GM21737 (cell line): ENCODE measurements around the gene LZTR1.
"Not testable (repeated sequence)": the region's sequence is repeated elsewhere in the genome, so short reads cannot be mapped to it uniquely, and the experiment has no call there.

Source experiments
- ATAC-seq: cut with Tn5 transposase; IDR thresholded peaks from one replicate; pipeline ENCODE4 v1.9.1; 2021; ENCODE audit warnings: mild to moderate bottlenecking, moderate library complexity; ENCODE audit not compliant: unreplicated experiment

Gene LZTR1

DNA sequence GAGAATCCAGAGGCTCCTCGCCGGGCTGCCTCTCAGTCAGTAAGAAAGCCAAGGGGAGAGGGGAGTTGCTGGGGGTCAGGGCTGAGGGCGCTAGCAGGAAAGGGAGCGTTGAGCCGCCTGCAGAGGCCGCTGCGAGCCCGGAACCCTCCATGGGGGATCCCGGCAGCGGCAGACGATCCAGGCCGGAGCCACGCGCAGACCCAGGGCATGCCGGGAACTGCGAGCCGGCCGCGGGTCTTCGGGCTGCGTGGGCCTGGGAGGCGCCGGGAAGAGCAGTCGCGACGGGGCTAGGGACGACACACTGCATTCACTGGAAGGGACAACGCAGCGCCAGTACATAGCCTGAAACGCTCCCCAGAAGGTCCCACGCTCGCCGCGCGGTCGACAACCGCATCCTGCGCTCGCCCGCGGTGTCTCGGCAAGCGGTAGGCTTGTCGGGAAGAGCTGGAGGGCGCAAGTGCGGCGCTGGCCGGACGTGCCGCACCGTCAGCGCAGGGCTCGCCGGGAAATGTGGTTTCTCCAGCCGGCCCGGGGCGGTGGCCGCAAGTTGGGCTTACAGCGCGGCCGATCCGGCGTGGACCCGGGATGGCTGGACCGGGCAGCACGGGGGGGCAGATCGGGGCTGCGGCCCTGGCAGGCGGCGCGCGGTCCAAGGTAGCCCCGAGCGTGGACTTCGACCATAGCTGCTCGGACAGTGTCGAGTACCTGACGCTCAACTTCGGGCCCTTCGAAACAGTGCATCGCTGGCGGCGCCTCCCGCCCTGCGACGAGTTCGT lies at the start of gene LZTR1:
Gene LZTR1 (plus strand): TSS at position 511 of the 776 bp plus-strand sequence. CDS start 75 bp downstream, at position 586.
- peak; percentile 73 for ATAC-seq

DNA sequence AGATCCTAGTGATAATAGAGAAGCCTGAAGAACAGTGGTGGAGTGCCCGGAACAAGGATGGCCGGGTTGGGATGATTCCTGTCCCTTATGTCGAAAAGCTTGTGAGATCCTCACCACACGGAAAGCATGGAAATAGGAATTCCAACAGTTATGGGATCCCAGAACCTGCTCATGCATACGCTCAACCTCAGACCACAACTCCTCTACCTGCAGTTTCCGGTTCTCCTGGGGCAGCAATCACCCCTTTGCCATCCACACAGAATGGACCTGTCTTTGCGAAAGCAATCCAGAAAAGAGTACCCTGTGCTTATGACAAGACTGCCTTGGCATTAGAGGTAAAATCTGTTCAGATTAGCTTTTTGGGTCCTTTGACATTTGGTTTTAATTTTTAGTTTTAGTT lies 48.2 kb upstream of the LZTR1 start:
- ATAC-seq: no peak

- ATAC-seq: not testable (repeated sequence)
Measured at GRCh38 chr22:20935049-20935448, 47.0 kb upstream of the LZTR1 start.

- ATAC-seq: not testable (repeated sequence)
Measured at GRCh38 chr22:20935780-20936539, 46.1 kb upstream of the LZTR1 start.

- ATAC-seq: no peak
Measured at GRCh38 chr22:20937031-20937793, 44.9 kb upstream of the LZTR1 start.

DNA sequence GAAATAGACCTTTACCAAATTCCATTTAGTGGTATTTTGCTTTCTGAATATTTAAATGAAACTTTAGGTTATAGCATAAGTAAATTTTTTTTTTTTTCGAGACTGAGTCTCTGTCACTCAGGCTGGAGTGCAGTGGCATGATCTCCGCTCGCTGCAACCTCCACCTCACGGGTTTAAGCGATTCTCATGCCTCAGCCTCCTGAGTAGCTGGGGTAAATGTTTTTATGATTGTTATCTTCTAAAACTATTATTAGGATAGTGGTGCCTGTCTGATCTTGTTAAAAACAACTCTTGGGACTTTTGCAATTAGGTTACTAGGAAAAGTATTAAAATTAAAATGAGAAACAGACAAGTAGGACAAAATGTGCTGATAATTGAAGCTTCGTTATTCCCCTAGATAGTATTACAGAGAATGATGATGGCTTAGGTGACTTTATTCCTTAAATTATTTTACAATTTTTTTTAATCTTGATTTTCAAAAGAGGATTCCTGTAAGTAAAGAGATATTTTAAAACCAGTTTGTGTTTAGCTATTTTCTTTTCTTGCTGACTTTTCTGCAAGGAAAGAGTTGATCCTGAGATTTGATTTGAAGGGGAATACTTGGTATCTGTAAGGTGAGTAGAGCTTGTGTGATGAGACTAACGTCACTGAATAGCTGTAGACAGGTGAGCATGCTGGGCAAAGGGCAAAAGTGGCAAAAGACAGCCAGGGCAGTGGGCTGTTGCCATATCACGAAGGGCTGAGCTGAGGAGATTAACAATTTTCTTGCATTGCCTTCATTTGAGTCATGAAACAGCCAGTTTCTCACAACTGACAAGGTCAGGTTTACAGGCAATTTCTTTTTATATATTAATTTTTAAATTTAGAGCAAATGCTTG lies 44.1 kb upstream of the LZTR1 start:
- no peak for ATAC-seq

- not testable (repeated sequence) for ATAC-seq
Measured at GRCh38 chr22:20939457-20940185, 42.5 kb upstream of the LZTR1 start.

DNA sequence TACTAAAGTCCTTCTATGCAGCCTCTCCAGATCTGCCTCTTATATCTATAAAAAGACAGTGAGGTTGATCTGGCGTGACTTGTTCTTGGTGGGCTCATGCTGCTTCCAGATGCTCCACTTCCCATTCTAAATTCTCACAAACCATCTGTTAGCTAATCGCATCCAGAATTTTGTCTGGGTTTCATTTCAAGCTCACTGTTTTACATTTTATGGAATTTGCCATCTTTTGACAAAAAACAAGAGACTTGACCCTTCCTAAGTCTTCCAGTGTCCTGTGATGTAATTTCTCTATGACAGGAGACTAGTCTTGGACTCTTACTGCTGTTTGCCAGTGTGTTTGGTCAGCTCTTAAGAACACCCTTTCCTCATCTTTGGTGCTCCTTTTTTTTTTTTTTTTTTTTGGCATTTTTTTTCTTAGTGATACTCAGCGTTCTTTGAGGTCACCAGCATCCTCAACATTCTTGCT lies 41.9 kb upstream of the LZTR1 start:
- no peak for ATAC-seq

GRCh38 chr22:20940904-20941385 lies 41.2 kb upstream of the LZTR1 start:
- no peak for ATAC-seq

DNA sequence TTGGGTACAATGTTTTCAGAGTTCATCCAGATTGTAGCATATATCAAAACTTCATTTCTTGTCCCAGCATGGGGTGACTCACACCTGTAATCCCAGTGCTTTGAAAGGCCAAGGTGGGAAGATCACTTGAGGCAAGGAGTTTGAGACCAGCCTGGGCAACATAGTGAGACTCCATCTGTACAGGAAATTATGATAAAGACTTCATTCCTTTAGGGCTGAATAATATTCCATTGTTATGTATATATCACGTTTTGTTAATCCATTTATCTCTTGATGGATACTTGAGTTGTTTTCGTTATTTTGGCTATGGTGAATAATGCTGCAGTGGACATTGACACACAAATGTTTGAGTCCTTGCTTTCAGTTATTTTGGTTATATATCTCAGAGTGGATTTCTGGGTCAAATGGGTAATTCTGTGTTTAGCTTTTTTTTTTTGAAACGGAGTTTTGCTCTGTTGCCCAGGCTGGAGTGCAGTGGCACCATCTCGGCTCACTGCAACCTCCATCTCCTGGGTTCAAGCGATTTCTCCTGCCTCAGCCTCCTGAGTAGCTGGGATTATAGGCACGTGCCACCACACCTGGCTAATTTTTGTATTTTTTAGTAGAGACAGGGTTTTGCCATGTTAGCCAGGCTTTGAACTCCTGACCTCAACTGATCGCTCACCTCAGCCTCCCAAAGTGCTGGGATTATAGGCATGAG lies 39.7 kb upstream of the LZTR1 start:
- ATAC-seq: not testable (repeated sequence)

DNA sequence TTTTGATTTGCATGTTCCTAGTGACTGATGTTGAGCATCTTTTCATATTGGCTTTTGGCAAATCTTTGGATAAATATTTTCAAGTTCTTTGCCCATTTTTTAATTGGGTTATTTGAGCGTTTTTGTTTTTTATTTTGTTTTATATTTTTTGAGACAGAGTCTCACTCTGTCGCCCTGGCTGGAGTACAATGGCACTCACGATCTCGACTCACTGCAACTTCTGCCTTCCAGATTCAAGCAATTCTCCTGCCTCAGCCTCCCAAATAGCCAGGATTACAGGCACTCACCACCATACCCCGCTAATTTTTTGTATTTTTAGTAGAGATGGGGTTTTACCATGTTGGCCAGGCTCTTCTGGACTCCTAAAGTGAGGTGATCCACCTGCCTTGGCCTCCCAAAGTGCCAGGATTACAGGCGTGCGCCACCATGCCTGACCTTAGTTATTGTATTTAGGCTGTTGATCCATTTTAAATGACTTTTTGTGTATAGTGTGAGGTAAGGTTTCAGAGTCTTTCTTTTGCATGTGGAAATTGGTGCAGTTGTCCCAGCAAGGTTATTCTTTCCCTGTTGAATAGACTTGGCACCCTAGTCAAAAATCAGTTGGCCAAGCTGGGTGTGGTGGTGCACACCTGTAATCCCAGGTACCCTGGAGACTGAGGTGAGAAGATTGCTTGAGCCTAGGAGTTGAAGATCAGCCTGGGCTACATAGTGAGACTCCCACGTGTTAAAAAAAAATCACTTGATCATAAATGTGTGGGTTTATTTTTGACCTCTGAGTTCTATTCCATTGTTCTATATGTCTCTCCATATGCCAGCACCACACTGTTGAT lies 38.8 kb upstream of the LZTR1 start:
- ATAC-seq: no peak

GRCh38 chr22:20944042-20944441 lies 38.1 kb upstream of the LZTR1 start:
- ATAC-seq: no peak

GRCh38 chr22:20945578-20945934 lies 36.5 kb upstream of the LZTR1 start:
- ATAC-seq: no peak

- ATAC-seq: no peak
Measured at GRCh38 chr22:20946080-20946986, 35.8 kb upstream of the LZTR1 start.

- no peak for ATAC-seq
Measured at GRCh38 chr22:20946991-20947390, 35.1 kb upstream of the LZTR1 start.

GRCh38 chr22:20948450-20948849 lies 33.6 kb upstream of the LZTR1 start:
- no peak for ATAC-seq

GRCh38 chr22:20948989-20949388 lies 33.1 kb upstream of the LZTR1 start:
- no peak for ATAC-seq
